HUES6 (cell line): ENCODE data around the gene G0S2.

ENCODE experiments used
- H3K27ac ChIP-seq: 2 replicates; pipeline ENCODE4 v1.7.0; 2013; ENCODE audit warnings: low read depth, mild to moderate bottlenecking, low read length, inconsistent platforms
- H3K27me3 ChIP-seq: 2 replicates; pipeline ENCODE4 v1.6.1; 2013; ENCODE audit warnings: low read length; ENCODE audit not compliant: control insufficient read depth, insufficient read depth
- H3K36me3 ChIP-seq: 2 replicates; pipeline ENCODE4 v1.6.1; 2013; ENCODE audit warnings: low read length; ENCODE audit not compliant: control insufficient read depth, insufficient read depth
- H3K4me1 ChIP-seq: 2 replicates; pipeline ENCODE4 v1.6.1; 2013; ENCODE audit warnings: low read length; ENCODE audit not compliant: control insufficient read depth, insufficient read depth
- H3K4me3 ChIP-seq: 2 replicates; pipeline ENCODE4 v1.5.1; 2013; ENCODE audit warnings: low read depth, low read length
- H3K9ac ChIP-seq: one replicate; pipeline ENCODE4 v1.6.1; 2013; ENCODE audit warnings: mild to moderate bottlenecking, low read length
- H3K9me3 ChIP-seq: 2 replicates; pipeline ENCODE4 v1.6.1; 2013; ENCODE audit warnings: low read depth, low read length; ENCODE audit not compliant: control insufficient read depth, insufficient read depth

Gene G0S2

GRCh38 chr1:209721323-209721722, 46.1 kb downstream of the G0S2 start:
- no peak overlapping the region for H3K4me3 ChIP-seq
- peaks cover 4% of the 10 kb centered on the region for H3K27me3 ChIP-seq
- H3K27ac ChIP-seq: no peak overlapping the region
- no peaks in the 10 kb centered on the region for H3K9me3 ChIP-seq
- H3K36me3 ChIP-seq: no peaks in the 10 kb centered on the region
- no peaks in the 10 kb centered on the region for H3K4me1 ChIP-seq
- H3K9ac ChIP-seq: no peak overlapping the region

- Histone ChIP-seq H3K9ac (no peak overlapping the region), H3K9me3 (no peaks in the 10 kb centered on the region), H3K36me3 (no peaks in the 10 kb centered on the region), H3K27ac (no peak overlapping the region), H3K4me1 (no peaks in the 10 kb centered on the region), H3K27me3 (peaks cover 4% of the 10 kb centered on the region), H3K4me3 (no peak overlapping the region)
Measured at GRCh38 chr1:209723265-209723664, 48.1 kb downstream of the G0S2 start.

- H3K27me3 ChIP-seq: peaks cover 4% of the 10 kb centered on the region
- no peaks in the 10 kb centered on the region for H3K4me1 ChIP-seq
- H3K36me3 ChIP-seq: no peaks in the 10 kb centered on the region
- H3K4me3 ChIP-seq: no peak overlapping the region
- no peaks in the 10 kb centered on the region for H3K9me3 ChIP-seq
- no peak overlapping the region for H3K9ac ChIP-seq
- no peak overlapping the region for H3K27ac ChIP-seq
Measured at GRCh38 chr1:209723756-209724693, 48.8 kb downstream of the G0S2 start.
